Activated CD8-positive, alpha-beta memory T cell treated with anti-CD3 and anti-CD28 coated beads, Interleukin-2, amount 50 U/mL, for 24 hours (primary cell): ENCODE results near the gene AMHR2.

Experiments
- DNase-seq: peaks from one replicate; pipeline ENCODE4 v3.0.0-alpha.2; 2020; ENCODE audit errors: extremely low read depth

The AMHR2 gene

GRCh38 chr12:53480491-53481442 is 57.1 kb downstream of the AMHR2 start:
- DNase-seq, result no peak
